SK-N-SH (cell line): ENCODE data around the gene MAN1A1. TPM values are rescaled to one million over a fixed set of nuclear protein-coding genes. Genes with fewer than 3 reads are reported as not detected.

Experiments used
- FOSL2 ChIP-seq: IDR thresholded peaks from 2 replicates; pipeline ENCODE4 v1.4.0; 2012; ENCODE audit warnings: low read depth, mild to moderate bottlenecking, moderate library complexity, borderline replicate concordance
- FOXJ3 ChIP-seq: sonication (generic); formaldehyde crosslinking; IDR thresholded peaks from 2 replicates; pipeline ENCODE4 v1.5.1; 2020; ENCODE audit warnings: mild to moderate bottlenecking, missing genetic modification reagents
- FOXM1 ChIP-seq: IDR thresholded peaks from 2 replicates; pipeline ENCODE4 v1.4.0; 2012; ENCODE audit warnings: low read depth, mild to moderate bottlenecking
- GATA2 ChIP-seq: sonication (generic); formaldehyde crosslinking; IDR thresholded peaks from 2 replicates; pipeline ENCODE4 v1.5.0; 2020; ENCODE audit warnings: mild to moderate bottlenecking, missing genetic modification reagents
- MEF2A ChIP-seq: IDR thresholded peaks from 2 replicates; pipeline ENCODE4 v1.4.0; 2012; ENCODE audit warnings: low read depth, borderline replicate concordance
- MXI1 ChIP-seq: IDR thresholded peaks from 2 replicates; pipeline ENCODE4 v1.6.1; 2012; ENCODE audit warnings: mild to moderate bottlenecking, low read depth, low read length, improper control_type of control experiment
- NFIC ChIP-seq: IDR thresholded peaks from 2 replicates; pipeline ENCODE4 v1.4.0; 2012; ENCODE audit warnings: borderline replicate concordance
- RCOR1 ChIP-seq: fragments of 150-350 bp; IDR thresholded peaks from 2 replicates; pipeline ENCODE4 v1.6.1; 2017; ENCODE audit warnings: antibody characterized with exemption, low read length
- RXRA ChIP-seq: IDR thresholded peaks from 2 replicates; pipeline ENCODE4 v1.4.0; 2012; ENCODE audit warnings: low read depth, mild to moderate bottlenecking, borderline replicate concordance
- SIN3A ChIP-seq: IDR thresholded peaks from 2 replicates; pipeline ENCODE4 v1.6.1; 2012; ENCODE audit warnings: low read depth, mild to moderate bottlenecking, low read length, moderate library complexity, borderline replicate concordance
- TAF1 ChIP-seq: IDR thresholded peaks from 2 replicates; pipeline ENCODE4 v1.6.1; 2012; ENCODE audit warnings: low read depth, mild to moderate bottlenecking, low read length, moderate library complexity, borderline replicate concordance
- TEAD4 ChIP-seq: IDR thresholded peaks from 2 replicates; pipeline ENCODE4 v1.4.0; 2012; ENCODE audit warnings: mild to moderate bottlenecking, borderline replicate concordance; ENCODE audit not compliant: insufficient read depth
- polyA plus RNA-seq, 3 experiments: library from polyadenylated mRNA; depleted of rRNA; stranded (reverse); fragments of >200 nt; gene quantifications; 2 replicates each; pipeline ENCODE4 v1.2.3, GENCODE V29; 2012
- TF ChIP-seq, protein P1 (sequence below): IDR thresholded peaks from 2 replicates; pipeline ENCODE4; 2012
- TF ChIP-seq, protein P2 (sequence below): IDR thresholded peaks from 2 replicates; pipeline ENCODE4 v1.4.0; 2012; ENCODE audit warnings: low read depth, borderline replicate concordance
- TF ChIP-seq, protein P3 (sequence below): IDR thresholded peaks from 2 replicates; pipeline ENCODE4 v1.6.1; 2012; ENCODE audit warnings: mild to moderate bottlenecking, low read depth, low read length, moderate library complexity
- TF ChIP-seq, protein P4 (sequence below): IDR thresholded peaks from 2 replicates; pipeline ENCODE4 v1.4.0; 2012; ENCODE audit warnings: low read depth, borderline replicate concordance
- TF ChIP-seq, protein P5 (sequence below): IDR thresholded peaks from 2 replicates; pipeline ENCODE4 v1.4.0; 2012; ENCODE audit warnings: low read depth

The MAN1A1 gene
- polyA plus RNA-seq, 1 of the 3 experiments (the other 2 are of a cell fraction) = 28.0 TPM

DNA sequence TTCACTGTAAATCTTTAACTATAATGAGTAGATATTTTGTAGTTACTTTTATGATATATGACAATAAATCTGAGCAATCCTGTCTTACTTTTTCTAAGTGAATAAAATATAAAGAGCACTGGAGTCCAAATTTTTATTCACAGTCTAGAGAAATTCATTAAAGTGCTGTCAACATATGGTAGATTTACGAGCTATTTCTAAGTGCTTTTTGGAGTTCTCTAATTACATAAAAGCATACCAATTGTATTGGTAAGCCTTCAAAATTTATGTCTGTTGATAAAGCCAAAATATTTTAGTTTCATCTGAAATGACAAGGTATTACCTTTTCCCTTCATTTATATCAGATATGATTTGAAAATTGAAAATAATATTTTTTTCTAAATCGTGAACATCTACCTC is 75.4 kb downstream of the MAN1A1 start (continued):
- no peak for TF ChIP-seq MXI1
- peak; percentile 78 for TF ChIP-seq FOXM1
- TF ChIP-seq, protein P1, sequence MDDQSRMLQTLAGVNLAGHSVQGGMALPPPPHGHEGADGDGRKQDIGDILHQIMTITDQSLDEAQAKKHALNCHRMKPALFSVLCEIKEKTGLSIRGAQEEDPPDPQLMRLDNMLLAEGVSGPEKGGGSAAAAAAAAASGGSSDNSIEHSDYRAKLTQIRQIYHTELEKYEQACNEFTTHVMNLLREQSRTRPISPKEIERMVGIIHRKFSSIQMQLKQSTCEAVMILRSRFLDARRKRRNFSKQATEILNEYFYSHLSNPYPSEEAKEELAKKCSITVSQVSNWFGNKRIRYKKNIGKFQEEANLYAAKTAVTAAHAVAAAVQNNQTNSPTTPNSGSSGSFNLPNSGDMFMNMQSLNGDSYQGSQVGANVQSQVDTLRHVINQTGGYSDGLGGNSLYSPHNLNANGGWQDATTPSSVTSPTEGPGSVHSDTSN = peak; percentile 85
- peak; percentile 69 for TF ChIP-seq TEAD4
- TF ChIP-seq, protein P2, sequence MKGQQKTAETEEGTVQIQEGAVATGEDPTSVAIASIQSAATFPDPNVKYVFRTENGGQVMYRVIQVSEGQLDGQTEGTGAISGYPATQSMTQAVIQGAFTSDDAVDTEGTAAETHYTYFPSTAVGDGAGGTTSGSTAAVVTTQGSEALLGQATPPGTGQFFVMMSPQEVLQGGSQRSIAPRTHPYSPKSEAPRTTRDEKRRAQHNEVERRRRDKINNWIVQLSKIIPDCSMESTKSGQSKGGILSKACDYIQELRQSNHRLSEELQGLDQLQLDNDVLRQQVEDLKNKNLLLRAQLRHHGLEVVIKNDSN = no peak
- no peak for TF ChIP-seq RCOR1
- TF ChIP-seq GATA2 (CRISPR knock-in tag) = no peak
- TF ChIP-seq, protein P3, sequence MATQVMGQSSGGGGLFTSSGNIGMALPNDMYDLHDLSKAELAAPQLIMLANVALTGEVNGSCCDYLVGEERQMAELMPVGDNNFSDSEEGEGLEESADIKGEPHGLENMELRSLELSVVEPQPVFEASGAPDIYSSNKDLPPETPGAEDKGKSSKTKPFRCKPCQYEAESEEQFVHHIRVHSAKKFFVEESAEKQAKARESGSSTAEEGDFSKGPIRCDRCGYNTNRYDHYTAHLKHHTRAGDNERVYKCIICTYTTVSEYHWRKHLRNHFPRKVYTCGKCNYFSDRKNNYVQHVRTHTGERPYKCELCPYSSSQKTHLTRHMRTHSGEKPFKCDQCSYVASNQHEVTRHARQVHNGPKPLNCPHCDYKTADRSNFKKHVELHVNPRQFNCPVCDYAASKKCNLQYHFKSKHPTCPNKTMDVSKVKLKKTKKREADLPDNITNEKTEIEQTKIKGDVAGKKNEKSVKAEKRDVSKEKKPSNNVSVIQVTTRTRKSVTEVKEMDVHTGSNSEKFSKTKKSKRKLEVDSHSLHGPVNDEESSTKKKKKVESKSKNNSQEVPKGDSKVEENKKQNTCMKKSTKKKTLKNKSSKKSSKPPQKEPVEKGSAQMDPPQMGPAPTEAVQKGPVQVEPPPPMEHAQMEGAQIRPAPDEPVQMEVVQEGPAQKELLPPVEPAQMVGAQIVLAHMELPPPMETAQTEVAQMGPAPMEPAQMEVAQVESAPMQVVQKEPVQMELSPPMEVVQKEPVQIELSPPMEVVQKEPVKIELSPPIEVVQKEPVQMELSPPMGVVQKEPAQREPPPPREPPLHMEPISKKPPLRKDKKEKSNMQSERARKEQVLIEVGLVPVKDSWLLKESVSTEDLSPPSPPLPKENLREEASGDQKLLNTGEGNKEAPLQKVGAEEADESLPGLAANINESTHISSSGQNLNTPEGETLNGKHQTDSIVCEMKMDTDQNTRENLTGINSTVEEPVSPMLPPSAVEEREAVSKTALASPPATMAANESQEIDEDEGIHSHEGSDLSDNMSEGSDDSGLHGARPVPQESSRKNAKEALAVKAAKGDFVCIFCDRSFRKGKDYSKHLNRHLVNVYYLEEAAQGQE = no peak
- TF ChIP-seq SIN3A = no peak
- TF ChIP-seq, protein P4, sequence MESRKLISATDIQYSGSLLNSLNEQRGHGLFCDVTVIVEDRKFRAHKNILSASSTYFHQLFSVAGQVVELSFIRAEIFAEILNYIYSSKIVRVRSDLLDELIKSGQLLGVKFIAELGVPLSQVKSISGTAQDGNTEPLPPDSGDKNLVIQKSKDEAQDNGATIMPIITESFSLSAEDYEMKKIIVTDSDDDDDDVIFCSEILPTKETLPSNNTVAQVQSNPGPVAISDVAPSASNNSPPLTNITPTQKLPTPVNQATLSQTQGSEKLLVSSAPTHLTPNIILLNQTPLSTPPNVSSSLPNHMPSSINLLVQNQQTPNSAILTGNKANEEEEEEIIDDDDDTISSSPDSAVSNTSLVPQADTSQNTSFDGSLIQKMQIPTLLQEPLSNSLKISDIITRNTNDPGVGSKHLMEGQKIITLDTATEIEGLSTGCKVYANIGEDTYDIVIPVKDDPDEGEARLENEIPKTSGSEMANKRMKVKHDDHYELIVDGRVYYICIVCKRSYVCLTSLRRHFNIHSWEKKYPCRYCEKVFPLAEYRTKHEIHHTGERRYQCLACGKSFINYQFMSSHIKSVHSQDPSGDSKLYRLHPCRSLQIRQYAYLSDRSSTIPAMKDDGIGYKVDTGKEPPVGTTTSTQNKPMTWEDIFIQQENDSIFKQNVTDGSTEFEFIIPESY = no peak
- peak; percentile 43; the same call in 1 of the 2 replicates for TF ChIP-seq FOSL2
- peak; percentile 46; the same call in 1 of the 2 replicates for TF ChIP-seq NFIC
- no peak for TF ChIP-seq RXRA
- TF ChIP-seq, protein P5, sequence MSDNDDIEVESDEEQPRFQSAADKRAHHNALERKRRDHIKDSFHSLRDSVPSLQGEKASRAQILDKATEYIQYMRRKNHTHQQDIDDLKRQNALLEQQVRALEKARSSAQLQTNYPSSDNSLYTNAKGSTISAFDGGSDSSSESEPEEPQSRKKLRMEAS = no peak
- no peak for TF ChIP-seq MEF2A
- no peak for TF ChIP-seq TAF1
- TF ChIP-seq FOXJ3 (CRISPR knock-in tag) = no peak
